ENCODE data around the gene GEMIN4.
"Not testable (repeated sequence)": the region's sequence is repeated elsewhere in the genome, so short reads cannot be mapped to it uniquely, and the experiment has no call there.

GEMIN4 gene

DNA sequence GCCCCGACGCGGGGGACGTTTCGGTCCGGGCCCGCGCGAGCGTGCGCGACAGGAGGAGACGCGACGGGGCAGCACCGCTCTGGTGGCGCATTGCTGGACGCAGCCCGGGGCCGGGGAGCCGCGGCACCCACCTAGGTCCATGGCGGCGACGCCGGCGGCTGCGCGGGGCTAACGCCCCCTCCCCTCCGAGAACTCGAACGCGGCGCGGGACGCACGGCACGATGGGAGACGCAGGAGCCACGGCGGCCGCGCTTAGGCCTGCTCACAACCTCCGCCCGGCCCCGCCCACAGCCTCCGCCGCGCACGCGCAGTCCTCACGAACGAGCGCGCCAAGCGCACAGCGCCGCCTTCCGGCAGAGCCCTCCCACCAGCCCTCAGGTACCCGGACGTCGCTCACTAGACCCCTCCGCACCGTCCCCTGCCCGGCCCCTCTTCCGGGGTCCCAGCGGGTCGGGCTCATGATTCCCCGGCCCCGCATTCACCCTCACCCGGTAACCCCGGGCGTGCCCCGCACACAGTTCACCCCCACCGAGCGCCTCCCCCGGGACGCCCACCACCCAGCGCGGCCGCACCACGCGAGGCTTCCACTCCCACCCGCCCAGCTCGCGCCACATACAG is at the start of gene GEMIN4:
GEMIN4 (minus strand) TSS at position 263 of the 618 bp plus-strand sequence; CDS start at position 141, 122 bp downstream.
- DNase-seq = peak; percentile 50 to 84

DNA sequence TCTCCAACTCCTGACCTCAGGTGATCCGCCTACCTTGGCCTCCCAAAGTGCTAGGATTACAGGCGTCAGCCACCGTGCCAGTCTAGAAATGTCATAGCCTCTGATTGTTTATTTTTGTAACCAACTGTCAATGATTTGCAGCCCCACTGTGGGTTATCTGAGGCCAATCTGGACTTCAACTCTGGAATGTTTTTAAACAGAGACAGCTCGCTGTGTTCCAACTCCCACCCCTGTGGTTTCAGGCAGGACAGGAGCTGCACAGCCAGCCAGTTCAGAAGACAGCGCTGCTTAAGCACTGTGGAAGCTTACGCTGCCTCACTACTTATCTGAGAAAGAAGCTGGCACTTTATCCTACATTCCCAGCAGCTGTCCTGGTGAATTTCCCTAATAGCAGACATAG is 49.6 kb upstream of the GEMIN4 start:
- no peak for DNase-seq

DNA sequence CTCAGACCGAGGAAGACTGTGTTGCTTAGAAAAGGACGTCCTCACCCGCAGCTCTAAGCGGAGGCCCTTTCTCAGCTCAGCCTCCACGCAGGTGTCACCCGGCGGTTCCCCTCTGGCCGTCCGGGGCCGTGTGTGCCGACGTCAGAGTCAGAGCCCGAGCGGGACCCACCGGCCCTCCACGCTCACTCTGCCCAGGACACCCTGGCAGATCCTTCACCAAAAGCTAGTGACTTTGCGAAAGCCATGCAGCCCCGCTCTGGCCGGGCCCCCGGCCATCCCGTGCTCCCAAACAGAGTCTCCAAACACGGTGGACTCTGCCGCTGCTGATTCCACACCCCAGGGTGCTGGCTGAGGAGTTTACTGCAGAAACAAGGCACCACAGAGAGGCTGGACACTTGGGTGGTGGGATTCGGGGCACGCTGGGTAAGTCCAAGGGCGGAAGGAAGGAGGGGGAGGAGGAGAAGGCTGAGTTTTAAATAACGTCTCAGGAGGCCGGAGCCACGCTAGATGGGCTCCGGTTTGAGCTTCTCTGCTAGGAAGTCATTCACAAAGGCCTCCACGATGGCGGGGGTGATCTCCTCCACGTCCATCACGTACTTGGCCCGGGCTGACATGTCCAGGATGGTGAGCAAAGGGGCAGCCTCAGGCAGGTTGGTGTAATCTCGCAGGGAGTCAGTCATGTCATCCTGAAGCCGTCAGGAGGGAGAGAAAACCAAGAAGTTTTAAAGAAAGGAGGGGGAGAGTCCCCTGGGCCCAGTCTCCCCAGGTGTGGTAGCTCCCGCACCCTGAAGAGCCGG is 48.6 kb upstream of the GEMIN4 start:
- no peak for DNase-seq

DNA sequence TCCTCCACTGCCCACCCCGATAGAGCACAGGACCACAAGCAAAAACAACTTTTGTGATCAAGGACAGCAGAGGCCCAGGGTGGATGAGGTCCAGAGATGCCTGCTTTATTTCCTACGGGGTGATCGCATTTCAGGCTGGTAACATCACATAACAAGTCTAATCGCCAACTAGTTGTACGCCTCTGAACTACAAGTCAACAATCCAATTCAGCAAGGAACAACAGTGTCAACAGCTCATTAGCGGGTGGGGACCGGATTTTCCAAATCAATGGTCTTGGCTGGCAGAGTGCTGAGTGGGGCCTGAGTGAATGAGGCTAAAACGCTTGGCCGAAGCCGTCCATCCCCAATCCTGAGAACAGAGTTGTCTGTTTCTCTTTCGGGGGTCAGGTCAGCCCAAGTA is 47.2 kb upstream of the GEMIN4 start:
- no peak for DNase-seq

DNA sequence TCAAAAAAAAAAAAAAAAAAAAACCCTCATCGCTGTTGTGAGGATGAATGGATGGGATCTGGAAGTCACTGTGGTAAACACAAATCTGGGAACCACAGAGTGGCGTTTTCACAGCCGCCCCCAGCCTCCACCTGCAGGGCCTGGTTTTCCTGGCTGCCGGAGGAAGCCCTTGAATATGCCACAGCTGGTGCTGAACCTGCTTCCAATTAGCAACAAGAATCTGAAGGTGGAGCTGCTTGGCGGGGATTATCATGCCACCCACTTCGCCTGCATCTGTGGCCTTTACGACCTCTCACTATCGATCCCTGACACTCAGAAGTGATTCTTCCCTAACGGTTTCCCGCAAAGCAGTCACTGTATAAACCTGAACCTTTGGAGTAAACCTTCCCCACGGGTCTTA is 46.2 kb upstream of the GEMIN4 start:
- DNase-seq = no peak

DNA sequence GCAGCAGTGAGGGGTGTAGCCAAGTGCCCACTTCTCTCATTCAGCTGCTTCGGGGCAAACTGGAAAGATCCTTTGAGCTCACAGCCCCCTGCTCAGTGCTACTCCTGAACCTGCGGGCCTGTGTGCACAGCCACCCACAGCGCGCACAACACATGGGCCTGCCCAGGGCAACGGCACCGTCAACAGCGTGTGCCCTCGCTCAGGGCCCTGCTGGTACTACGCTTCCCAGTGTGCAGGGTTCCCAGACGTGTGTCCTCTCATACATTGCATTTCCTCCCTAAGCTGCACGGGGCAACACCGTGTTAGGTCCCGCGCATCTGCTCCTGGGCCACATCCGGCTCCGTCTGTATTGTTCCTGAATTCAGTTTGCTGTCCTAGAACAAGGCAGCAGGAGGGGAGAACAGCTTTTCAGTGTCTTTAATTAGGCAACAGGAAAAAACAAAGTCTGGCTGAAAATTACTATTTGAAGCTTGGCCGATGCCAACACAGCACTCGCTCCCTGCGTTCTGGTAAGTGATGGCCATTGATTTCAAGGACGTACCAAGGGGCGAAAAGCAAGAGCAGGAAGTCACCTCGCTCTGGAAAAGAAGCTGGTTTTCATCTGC is 45.3 kb upstream of the GEMIN4 start:
- no peak for DNase-seq

DNA sequence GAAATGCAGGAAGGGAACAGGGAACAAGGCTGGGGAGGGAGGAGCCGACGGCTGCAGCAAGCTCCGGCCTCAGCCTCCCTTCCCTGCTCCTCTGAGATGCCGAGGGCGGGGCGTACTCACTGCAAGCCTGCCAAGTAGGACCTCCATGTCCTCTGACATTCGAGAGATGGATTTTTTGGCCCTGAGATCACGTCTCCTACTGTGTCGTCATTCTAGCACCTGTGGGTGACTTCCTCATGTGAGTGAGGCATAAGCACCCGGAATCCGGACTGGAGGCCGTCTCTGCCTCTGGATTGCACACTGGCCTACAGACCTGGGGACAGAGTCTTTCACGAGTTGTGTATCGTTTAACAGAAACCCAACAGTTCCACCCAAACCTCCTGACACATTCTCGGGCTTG is 44.5 kb upstream of the GEMIN4 start:
- DNase-seq = no peak

DNA sequence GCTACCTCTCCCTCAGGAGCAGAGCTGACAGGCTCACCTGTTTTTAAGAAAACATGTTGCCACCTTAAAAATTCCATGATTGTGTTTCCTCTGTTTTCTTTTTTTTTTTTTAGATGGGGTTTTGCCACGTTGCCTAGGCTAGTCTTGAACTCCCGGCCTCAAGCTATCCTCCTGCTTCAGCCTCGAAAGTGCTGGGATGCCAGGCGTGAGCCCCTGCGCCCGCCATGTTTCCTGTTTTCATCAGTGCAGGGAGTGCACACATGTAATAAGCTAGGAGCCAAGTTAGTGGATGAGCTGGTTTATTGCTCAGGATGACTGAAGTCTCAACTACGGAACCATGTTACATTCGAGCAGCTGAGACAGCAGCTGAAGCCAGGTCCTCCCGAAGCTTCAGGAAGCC is 43.7 kb upstream of the GEMIN4 start:
- DNase-seq = no peak

DNA sequence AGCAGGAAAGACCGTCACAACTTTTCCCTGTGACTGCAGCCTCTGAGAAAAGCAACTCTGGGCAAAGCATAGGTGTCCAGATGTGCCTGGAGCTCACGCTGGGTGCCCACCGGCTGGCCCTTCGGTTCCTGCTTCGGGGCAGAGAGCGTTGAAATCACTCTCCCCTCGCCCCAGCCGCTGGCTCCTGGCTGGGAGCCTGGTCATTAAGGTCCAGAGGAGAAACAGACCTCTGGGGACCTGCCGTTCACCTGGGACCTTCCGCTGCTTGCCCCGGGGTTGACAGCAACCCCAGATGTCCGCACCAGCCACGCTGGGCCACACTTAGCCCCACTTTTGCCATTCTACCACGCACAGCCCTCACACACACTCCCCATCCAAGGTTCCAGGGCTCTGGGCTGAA is 43.2 kb upstream of the GEMIN4 start:
- DNase-seq = no peak

DNA sequence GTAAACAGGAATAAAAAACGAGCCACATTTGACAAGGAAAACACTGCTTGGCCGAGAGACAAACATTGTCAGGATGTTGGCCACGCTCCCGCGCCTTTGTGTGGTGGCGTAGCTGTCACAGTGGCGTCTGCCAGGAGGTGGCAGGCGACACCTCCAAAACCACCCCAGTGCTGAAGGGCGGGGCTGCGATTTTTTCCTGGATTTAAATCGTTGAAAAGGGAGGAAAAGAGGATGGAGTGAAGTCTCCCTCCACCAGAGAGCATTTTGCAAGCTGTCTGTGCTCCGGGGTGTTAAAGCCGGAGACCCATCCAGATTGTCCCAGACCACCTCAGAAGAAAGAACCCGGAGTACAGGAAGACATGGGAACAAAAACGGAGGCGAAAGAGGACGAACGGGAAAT is 42.8 kb upstream of the GEMIN4 start:
- peak; percentile 48 to 65 for DNase-seq

DNA sequence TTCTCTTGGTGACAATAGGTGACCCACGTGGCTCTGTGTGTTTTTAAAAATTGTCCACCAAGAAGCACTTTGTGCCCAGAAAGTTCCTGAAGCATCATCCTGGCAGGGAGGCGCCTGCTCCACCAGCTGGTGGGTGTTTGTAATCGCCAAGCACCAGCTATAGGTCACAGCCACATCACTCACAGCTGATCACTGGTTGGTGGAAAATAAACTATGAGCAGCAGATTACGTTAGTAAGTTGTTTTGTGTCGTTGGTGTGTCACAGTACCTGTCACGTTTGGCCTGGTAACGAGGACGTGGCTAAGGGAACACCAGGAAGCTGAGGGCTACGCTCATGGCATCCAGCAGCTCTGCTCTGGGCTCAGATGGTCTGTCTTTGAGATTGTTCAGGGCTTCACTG is 40.2 kb upstream of the GEMIN4 start:
- DNase-seq = peak; percentile 9 to 26

DNA sequence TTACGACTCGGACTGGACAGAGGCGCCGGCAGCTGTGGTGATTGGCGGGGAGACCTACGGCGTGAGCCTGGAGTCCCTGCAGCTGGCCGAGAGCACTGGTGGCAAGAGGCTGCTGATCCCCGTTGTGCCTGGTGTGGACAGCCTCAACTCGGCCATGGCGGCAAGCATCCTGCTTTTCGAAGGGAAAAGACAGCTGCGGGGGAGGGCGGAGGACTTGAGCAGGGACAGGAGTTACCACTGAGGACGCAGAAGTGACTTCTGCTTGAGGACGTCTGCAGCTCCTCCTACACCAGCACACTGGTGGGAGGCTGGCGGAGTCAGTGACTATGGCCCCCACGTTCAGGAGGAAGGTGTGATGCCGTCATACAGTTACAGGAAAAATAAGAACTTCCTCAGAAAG is 39.8 kb upstream of the GEMIN4 start:
- no peak for DNase-seq

DNA sequence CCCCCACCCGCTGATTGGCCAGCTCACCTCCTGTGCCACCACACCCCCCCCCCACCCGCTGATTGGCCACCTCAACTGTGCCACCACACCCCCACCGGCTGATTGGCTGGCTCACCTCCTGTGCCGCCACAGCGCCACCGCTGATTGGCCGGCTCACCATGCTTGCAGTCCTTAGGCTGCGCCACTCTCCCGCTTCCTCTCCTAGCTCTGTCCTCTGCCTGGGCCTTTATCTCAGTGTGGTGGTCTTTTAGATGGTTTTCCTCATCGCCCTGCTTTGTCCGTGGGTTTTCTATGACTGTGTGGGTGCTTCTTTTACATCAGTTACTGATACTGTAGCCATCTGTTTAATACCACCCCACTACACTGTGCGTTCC is 38.8 kb upstream of the GEMIN4 start:
- not testable (repeated sequence) for DNase-seq

DNA sequence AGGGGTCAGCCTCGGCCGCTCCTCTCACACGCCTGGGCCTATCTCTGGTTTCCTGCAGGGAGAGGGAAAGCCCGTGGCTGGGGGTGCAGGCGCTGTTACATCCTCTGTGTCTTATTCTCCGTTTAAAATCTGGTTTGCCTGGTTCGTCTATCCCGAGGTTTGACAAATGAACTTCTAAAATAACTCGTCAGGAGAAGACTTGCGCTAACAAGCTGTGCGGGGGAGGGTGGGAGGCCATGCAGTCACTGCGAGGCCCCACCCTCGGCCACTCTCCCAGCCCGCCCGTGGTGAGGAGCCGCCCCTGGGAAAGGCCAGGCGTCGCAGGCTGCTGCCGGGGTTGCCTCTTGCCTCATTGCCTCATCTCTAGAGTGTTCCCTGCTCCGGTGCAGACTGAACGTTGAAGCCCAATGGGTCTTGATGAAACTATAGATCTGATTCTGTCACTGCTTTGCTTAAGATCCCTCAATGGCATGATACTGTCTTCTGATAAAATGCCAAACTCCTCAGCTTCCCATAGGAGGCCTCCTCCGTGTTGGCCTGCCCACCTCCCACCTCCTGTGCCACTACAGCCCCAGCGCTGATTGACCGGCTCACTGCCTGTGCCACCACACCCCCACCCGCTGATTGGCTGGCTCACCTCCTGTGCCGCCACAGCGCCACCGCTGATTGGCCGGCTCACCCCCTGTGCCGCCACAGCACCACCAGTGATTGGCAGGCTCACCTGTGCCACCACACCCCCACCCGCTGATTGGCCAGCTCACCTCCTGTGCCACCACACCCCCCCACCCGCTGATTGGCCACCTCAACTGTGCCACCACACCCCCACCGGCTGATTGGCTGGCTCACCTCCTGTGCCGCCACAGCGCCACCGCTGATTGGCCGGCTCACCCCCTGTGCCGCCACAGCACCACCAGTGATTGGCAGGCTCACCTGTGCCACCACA is 38.1 kb upstream of the GEMIN4 start:
- DNase-seq = not testable (repeated sequence)

DNA sequence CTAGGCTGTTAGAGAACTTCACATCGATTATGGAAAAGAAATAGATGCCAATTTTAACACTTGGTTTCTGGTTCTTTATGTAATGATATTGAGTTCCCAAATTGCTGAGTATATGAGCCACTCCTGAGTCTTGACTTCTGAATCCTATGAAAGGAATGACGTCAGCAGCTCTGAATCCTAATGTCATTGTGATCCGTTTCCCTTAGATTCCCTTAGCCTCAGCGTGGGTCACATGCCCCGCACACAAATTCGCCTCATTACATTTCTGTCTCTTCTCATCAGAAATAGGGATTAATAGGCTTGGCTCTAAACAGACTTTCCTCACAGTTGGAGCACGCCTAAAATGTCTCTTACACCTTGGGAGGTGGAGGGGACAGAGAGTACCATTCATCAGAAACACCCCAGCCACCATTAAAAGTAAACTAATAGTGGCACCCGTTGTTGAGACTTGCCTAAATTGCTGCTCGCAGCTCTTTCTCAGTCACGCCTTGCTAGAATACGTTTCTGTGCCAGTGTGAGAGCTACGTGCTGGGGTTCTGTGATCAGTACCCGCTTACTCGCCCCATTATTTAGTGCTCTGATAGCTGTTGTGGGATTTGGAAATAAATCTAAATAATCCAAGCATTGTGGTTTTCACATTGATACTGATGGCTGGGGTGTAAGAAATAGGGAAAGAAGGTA is 37.2 kb upstream of the GEMIN4 start:
- no peak for DNase-seq

DNA sequence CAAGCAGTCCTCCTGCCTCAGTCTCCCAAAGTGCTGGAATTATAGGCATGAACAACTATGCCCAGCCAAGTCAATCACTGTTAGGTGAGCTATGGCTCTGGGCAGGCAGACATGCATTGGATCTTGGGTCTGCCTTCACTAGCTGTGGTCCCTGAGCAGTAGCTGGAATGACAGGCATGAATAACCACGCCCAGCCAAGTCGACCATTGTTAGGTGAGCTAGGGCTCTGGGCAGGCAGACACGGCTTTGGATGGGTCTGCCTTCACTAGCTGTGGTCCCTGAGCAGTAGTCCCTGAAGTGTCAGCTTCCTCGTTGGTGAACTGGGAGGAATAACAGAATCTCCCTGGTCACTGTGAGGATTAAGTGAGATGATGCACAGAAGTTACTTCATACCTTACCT is 36.5 kb upstream of the GEMIN4 start:
- no peak for DNase-seq

DNA sequence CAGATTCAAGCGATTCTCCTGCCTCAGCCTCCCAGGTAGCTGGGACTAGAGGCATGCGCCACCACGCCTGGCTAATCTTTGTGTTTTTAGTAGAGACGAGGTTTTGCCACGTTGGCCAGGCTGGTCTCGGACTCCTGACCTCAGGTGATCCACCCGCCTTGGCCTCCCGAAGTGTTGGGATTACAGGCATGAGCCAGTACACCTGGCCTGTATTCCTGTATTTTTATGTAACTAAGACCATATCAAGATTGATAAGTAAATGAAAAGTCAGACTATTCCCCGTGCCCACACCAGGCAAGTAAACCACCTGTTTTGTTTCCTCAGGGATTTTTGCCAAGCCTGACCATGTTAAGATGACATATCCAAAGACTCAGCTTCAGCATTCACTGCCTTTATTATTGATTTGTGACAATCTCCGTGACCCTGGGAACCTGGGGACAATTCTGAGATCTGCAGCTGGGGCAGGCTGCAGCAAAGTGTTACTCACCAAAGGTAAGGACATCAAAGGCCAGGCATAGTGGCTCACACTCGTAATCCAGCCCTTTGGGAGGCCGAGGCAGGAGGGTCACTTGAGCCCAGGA is 35.7 kb upstream of the GEMIN4 start:
- no peak for DNase-seq

DNA sequence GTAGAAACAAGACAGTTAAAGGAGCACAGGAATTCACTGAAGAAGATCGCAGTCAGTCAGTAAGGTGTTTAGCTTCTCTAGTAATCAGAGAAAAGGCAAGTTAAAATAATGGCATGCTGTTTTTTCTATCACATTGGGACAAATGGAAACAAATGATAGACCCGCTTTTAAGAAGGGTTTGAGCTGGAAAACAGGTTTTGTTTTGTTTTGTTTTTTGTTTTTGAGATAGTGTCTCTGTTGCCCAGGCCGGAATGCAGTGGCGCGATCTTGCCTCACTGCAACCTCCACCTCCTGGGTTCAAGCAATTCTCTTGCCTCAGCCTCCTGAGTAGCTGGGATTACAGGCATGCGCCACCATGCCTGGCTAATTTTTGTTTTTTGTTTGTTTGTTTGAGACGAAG is 33.8 kb upstream of the GEMIN4 start:
- not testable (repeated sequence) for DNase-seq

DNA sequence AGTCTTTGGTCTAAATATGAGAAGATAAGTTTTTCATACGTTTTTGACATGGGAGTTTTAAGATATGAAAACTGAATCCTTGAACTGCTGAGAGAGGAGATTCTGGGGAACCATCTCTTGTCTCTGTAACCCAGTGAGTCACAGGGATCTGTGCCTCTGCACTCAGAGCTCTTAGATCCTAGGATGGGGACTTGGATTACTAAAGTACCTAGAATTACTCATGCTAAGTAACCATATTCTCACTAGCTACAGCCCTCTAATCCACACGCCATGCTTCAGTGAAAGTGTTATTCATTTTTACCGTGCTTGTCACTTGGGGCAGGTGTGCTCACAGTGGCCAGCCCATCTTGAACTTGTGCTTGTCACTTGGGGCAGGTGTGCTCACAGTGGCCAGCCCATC is 32.1 kb upstream of the GEMIN4 start:
- DNase-seq = no peak

DNA sequence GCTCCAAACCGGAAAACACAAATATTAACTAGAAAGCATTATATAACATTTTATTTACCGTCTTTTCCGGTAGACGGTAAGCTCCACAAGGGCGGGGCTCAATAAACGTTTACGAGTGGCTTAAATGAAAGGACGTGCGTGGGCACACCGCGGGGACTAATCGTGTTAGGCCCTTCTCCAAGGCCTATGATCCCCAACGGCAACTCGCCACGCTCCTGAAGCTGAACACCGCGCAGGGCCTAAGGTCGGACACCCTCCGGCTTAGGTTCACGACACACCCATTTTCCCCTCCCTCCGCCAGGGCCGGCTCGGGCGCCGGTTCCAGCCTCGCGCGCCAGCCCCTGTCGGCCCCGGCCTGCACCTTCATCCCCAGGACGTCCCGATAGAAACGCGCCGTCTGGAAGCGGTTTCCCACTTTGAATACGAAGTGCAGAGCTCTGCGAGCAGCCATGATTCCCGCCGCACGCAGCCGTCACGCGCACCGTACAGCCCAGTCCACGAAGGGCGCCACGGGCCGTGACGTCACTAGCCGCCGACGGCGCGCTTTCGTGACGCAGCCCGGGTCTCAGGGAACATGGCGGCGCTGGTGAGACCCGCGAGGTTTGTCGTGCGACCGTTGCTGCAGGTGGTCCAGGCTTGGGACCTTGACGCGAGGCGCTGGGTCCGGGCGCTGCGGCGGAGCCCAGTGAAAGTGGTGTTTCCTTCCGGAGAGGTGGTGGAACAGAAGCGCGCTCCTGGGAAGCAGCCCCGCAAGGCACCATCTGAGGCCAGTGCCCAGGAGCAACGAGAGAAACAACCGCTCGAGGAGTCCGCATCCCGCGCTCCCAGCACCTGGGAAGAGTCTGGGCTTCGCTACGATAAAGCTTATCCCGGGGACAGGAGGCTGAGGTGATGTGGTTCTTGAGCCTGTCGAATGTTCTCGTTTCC is 30.0 kb upstream of the GEMIN4 start, which contains the start of the genes GLOD4 and MRM3:
GLOD4 (minus strand) TSS at position 476 of the 927 bp plus-strand sequence; CDS start at position 451, 25 bp downstream.
MRM3 (plus strand) TSS at position 549 of the 927 bp plus-strand sequence; CDS start at position 575, 26 bp downstream.
- DNase-seq = peak; percentile 44 to 81

DNA sequence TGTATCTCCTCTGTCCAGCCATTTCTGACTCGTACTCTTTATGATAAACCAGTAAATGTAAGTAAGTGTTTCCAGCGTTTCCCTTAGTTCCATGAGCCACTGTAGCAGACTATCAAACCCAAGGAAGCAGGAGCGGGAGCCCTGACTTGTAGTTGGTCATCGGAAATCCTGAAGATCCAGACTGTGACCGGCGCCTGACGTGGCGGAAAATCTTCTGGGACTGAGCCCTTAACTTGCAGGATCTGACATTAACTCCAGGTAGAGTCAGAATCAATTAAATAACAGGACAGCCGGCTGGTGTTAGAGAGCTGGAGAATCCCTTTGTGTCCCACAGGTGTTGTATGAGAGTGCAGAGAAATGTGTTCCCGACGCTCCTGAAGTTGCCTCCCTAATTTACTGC is 26.0 kb upstream of the GEMIN4 start:
- no peak for DNase-seq

Data from SW 1271 (cell line).